GM12878 (cell line): ENCODE measurements around the gene ZNF653. TPM values are rescaled to one million over a fixed set of nuclear protein-coding genes. Genes with fewer than 3 reads are reported as not detected.

Experiments
- ATAC-seq: fragments of 200-7000 bp; cut with Tn5 transposase; 3 replicates; pipeline ENCODE4 v1.9.1; 2020; ENCODE audit warnings: mild to moderate bottlenecking, moderate library complexity
- BruUV-seq: library from RNA; stranded (reverse); fragments of 400-500 nt; replicated peaks from 2 replicates; lab custom pipeline; 2021; lab: Mats Ljungman, UMichigan
- CTCF ChIA-PET: fragments of 300-600 bp; sonication (Branson Sonifier 250); formaldehyde crosslinking; extraction: SDS; loops from one replicate; lab custom pipeline; 2021; ENCODE audit warnings: inconsistent platforms; lab: Yijun Ruan, JAX
- POLR2A ChIA-PET: fragments of 350-600 bp; formaldehyde crosslinking; extraction: SDS; loops from one replicate; lab custom pipeline; 2021; ENCODE audit warnings: inconsistent platforms; lab: Charles Lee
- RAD21 ChIA-PET: fragments of 300-600 bp; sonication (Branson Sonifier 250); formaldehyde crosslinking; loops from one replicate; lab custom pipeline; 2023; ENCODE audit warnings: antibody characterized with exemption; ENCODE audit not compliant: unreplicated experiment; lab: Charles Lee
- SMC1A ChIA-PET: fragments of 300-600 bp; sonication (Branson Sonifier 250); formaldehyde crosslinking; loops from one replicate; lab custom pipeline; 2023; ENCODE audit not compliant: unreplicated experiment, uncharacterized antibody; lab: Charles Lee
- DNase-seq: peaks from one replicate; pipeline ENCODE4 v3.0.0-alpha.2; 2011; ENCODE audit warnings: low read depth, low spot score
- FAIRE-seq: peaks from 3 replicates; lab custom pipeline; 2011; peaks lifted over from hg19 to GRCh38; lab: Jason Lieb, UNC
- H2AFZ ChIP-seq: 2 replicates; pipeline ENCODE4 v1.6.0; 2011; ENCODE audit warnings: low read depth, low read length, control low read depth; ENCODE audit not compliant: control insufficient read depth
- H3K27ac ChIP-seq: 2 replicates; pipeline ENCODE4 v1.5.1; 2011; ENCODE audit warnings: control low read depth; ENCODE audit not compliant: control insufficient read depth, insufficient read depth
- H3K27me3 ChIP-seq, 2 experiments: replicated peaks in 1 of 2; 2 replicates each; pipeline versions ENCODE4 v1.6.0 to v1.6.1; 2011; ENCODE audit warnings: low read length in 1 of 2; ENCODE audit not compliant: control insufficient read depth in 2 of 2, insufficient read depth in 2 of 2
- H3K36me3 ChIP-seq, 2 experiments: 2 replicates each; pipeline ENCODE4 v1.5.1; 2011; ENCODE audit warnings: low read length in 1 of 2; ENCODE audit not compliant: control insufficient read depth in 2 of 2, insufficient read depth in 2 of 2
- H3K4me1 ChIP-seq: 2 replicates; pipeline ENCODE4 v1.6.1; 2011; ENCODE audit warnings: mild to moderate bottlenecking, low read length, moderate library complexity, mixed read lengths; ENCODE audit not compliant: control insufficient read depth, insufficient read depth
- H3K4me2 ChIP-seq: 2 replicates; pipeline ENCODE4 v1.6.0; 2011; ENCODE audit warnings: control low read depth; ENCODE audit not compliant: control insufficient read depth, insufficient read depth
- H3K4me3 ChIP-seq: fragments of 200-600 bp; sonication (generic); 2 replicates; pipeline ENCODE4 v1.5.1; 2016
- H3K79me2 ChIP-seq: 2 replicates; pipeline ENCODE4 v1.6.0; 2011; ENCODE audit warnings: low read length; ENCODE audit not compliant: control insufficient read depth, insufficient read depth
- H3K9ac ChIP-seq: 2 replicates; pipeline ENCODE4 v1.8.0; 2011; ENCODE audit warnings: low read length, control low read depth, mixed read lengths; ENCODE audit not compliant: control insufficient read depth, insufficient read depth
- H3K9me3 ChIP-seq: replicated peaks from 3 replicates; pipeline ENCODE4 v1.5.1; 2011; ENCODE audit warnings: mild to moderate bottlenecking, low read length; ENCODE audit not compliant: control insufficient read depth, insufficient read depth
- H4K20me1 ChIP-seq: 2 replicates; pipeline ENCODE4 v1.6.0; 2011; ENCODE audit not compliant: control insufficient read depth, insufficient read depth
- ATF7 ChIP-seq: fragments of 450-650 bp; IDR thresholded peaks from 2 replicates; pipeline ENCODE4 v1.6.1; 2016; ENCODE audit warnings: low read depth, mild to moderate bottlenecking
- BCL11A ChIP-seq: IDR thresholded peaks from 2 replicates; pipeline ENCODE4 v1.6.1; 2011; ENCODE audit warnings: low read depth, low read length
- CEBPZ ChIP-seq: fragments of 150-350 bp; IDR thresholded peaks from 2 replicates; pipeline ENCODE4 v1.6.1; 2016; ENCODE audit warnings: low read depth, low read length
- CREB1 ChIP-seq: IDR thresholded peaks from 2 replicates; pipeline ENCODE4 v1.6.1; 2012; ENCODE audit warnings: low read depth, mild to moderate bottlenecking, inconsistent platforms
- ETV6 ChIP-seq, 2 experiments: fragments of 450-650 bp in 1 of 2; IDR thresholded peaks in 1 of 2; conservative IDR thresholded peaks in 1 of 2; 2 replicates each; pipeline ENCODE4 v1.6.1; 2014; ENCODE audit warnings: antibody characterized with exemption in 1 of 2, borderline replicate concordance in 1 of 2, low read depth in 1 of 2, mild to moderate bottlenecking in 1 of 2, moderate library complexity in 1 of 2
- HCFC1 ChIP-seq: fragments of 150-350 bp; IDR thresholded peaks from 2 replicates; pipeline ENCODE4 v1.6.1; 2014; ENCODE audit warnings: low read length
- HDAC2 ChIP-seq: fragments of 200-600 bp; sonication (generic); IDR thresholded peaks from 2 replicates; pipeline ENCODE4 v1.6.1; 2017
- JUNB ChIP-seq: IDR thresholded peaks from 2 replicates; pipeline ENCODE4 v1.6.1; 2016; ENCODE audit warnings: antibody characterized with exemption, mild to moderate bottlenecking
- KLF5 ChIP-seq: fragments of 450-650 bp; IDR thresholded peaks from 2 replicates; pipeline ENCODE4 v1.6.1; 2014; ENCODE audit warnings: mild to moderate bottlenecking; ENCODE audit not compliant: partially characterized antibody
- NR2C1 ChIP-seq: fragments of 450-650 bp; IDR thresholded peaks from 2 replicates; pipeline ENCODE4 v1.6.1; 2017; ENCODE audit warnings: antibody characterized with exemption, mild to moderate bottlenecking, moderate library complexity
- POLR2AphosphoS5 ChIP-seq: IDR thresholded peaks from 2 replicates; pipeline ENCODE4 v1.6.1; 2011; ENCODE audit warnings: mild to moderate bottlenecking, low read length, inconsistent platforms
- RCOR1 ChIP-seq: conservative IDR thresholded peaks from 2 replicates; pipeline ENCODE4 v1.6.1; 2012; ENCODE audit warnings: low read depth, low read length, improper control_type of control experiment
- SMARCA5 ChIP-seq: fragments of 450-650 bp; IDR thresholded peaks from 2 replicates; pipeline ENCODE4 v1.6.1; 2017; ENCODE audit warnings: mild to moderate bottlenecking
- SP1 ChIP-seq: IDR thresholded peaks from one replicate; pipeline ENCODE4 v1.6.1; 2011; ENCODE audit warnings: low read depth, low read length
- TBL1XR1 ChIP-seq: IDR thresholded peaks from 2 replicates; pipeline ENCODE4 v1.6.1; 2012; ENCODE audit warnings: low read depth, low read length, improper control_type of control experiment
- USF2 ChIP-seq: IDR thresholded peaks from 2 replicates; pipeline ENCODE4 v1.6.1; 2011; ENCODE audit warnings: low read depth, low read length, improper control_type of control experiment, borderline replicate concordance
- ZNF24 ChIP-seq: fragments of 450-650 bp; IDR thresholded peaks from 2 replicates; pipeline ENCODE4 v1.6.1; 2017; ENCODE audit warnings: antibody characterized with exemption, mild to moderate bottlenecking
- ZNF274 ChIP-seq: IDR thresholded peaks from one replicate; pipeline ENCODE4 v1.8.0; 2011; ENCODE audit not compliant: insufficient read length, insufficient read depth
- WGBS: methylation state at CpG from one replicate; pipeline ENCODE4 v1.1.6; 2016; ENCODE audit warnings: low lambda C conversion rate; ENCODE audit not compliant: insufficient replicate concordance, insufficient coverage; ENCODE audit errors: missing lambda C conversion rate; 5-methylcytosine and 5-hydroxymethylcytosine counted together
- in situ Hi-C: fragments of 300-500 bp; cut with MboI; formaldehyde crosslinking; loops from 9 replicates; pipeline ENCODE4 v1.14.3; 2018; ENCODE audit warnings: mixed read lengths
- intact Hi-C: fragments of 100-400 bp; cut with micrococcal nuclease; formaldehyde crosslinking; loops from one replicate; pipeline ENCODE4 v1.14.2; 2022; ENCODE audit not compliant: unreplicated experiment
- polyA plus RNA-seq, 11 experiments: library from polyadenylated mRNA; depleted of rRNA in 4 of 11; unstranded in 6 of 11; stranded (reverse) in 5 of 11; fragments of >200 nt; fragmentation: Nextera tagmentation in 4 of 11; fragmentation: Illumina TruSeq in 1 of 11; extraction: Ambion mirVana in 4 of 11; extraction: Trizol in 1 of 11; gene quantifications; 1 replicate in 1 of 11; 2 replicates in 10 of 11; pipeline versions ENCODE4 v1.2.1 to v1.2.3, GENCODE V29; 2011 to 2016; ENCODE audit warnings: inconsistent platforms in 2 of 11, missing spikeins in 2 of 11, low read depth in 1 of 11
- total RNA-seq, 4 experiments: library from RNA; depleted of rRNA in 3 of 4; stranded (reverse); fragments of >200 nt in 3 of 4; fragmentation: Illumina TruSeq in 1 of 4; extraction: Trizol in 1 of 4; gene quantifications; 2 replicates each; pipeline versions ENCODE4 v1.2.1 to v1.2.3, GENCODE V29; 2013 to 2021
- TF ChIP-seq, protein P1 (sequence below): IDR thresholded peaks from 2 replicates; pipeline ENCODE4 v1.6.1; 2012; ENCODE audit warnings: low read length, inconsistent platforms

The ZNF653 gene
- total and polyA plus RNA-seq, 10 of the 15 experiments (the other 5 are each of a cell fraction or from before 2014, with no cell fraction given): 2.2 to 13.2 (median 6.7) TPM; not detected in 2

GRCh38 chr19:11549386-11549953, 43.8 kb upstream of the ZNF653 start (continued):
- TF ChIP-seq JUNB (no peak), POLR2AphosphoS5 (no peak), TBL1XR1 (no peak), RCOR1 (no peak), KLF5 (no peak)
- TF ChIP-seq, protein P1, sequence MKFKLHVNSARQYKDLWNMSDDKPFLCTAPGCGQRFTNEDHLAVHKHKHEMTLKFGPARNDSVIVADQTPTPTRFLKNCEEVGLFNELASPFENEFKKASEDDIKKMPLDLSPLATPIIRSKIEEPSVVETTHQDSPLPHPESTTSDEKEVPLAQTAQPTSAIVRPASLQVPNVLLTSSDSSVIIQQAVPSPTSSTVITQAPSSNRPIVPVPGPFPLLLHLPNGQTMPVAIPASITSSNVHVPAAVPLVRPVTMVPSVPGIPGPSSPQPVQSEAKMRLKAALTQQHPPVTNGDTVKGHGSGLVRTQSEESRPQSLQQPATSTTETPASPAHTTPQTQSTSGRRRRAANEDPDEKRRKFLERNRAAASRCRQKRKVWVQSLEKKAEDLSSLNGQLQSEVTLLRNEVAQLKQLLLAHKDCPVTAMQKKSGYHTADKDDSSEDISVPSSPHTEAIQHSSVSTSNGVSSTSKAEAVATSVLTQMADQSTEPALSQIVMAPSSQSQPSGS: no peak

- ChIA-PET SMC1A (no interaction called here), POLR2A (interaction anchor here (0.5 kb wide), 1 partner anchor 11 kb away, joined by 3 read pairs; the partner anchor contains the start of gene ELOF1), RAD21 (no interaction called here), CTCF (interaction anchor here (1.1 kb wide), 1 partner anchor 12 kb away, joined by 3 read pairs; no protein-coding TSS in a partner anchor)
- Histone ChIP-seq H3K36me3 (peaks cover 4 to 15% of the 10 kb centered on the region in 2 experiments; a peak in 3 of 4 replicates), H3K4me1 (peaks cover 8% of the 10 kb centered on the region), H3K27me3 (no peaks in the 10 kb centered on the region), H3K9me3 (no peaks in the 10 kb centered on the region), H4K20me1 (no peaks in the 10 kb centered on the region), H2AFZ (no peak overlapping the region), H3K4me3 (no peak overlapping the region), H3K9ac (no peak overlapping the region), H3K4me2 (no peak overlapping the region), H3K79me2 (no peaks in the 10 kb centered on the region), H3K27ac (no peak overlapping the region)
- BruUV-seq: no TSS peak
- in situ Hi-C loops (no loop called here), intact Hi-C loops (no loop called here)
- whole genome bisulfite sequencing: 69% methylated on average over 14 of the region's 14 CpGs
- ATAC-seq (no peak), FAIRE-seq (no peak), DNase-seq (no peak)
- TF ChIP-seq SP1 (no peak), ZNF24 (no peak), NR2C1 (no peak), SMARCA5 (no peak), HDAC2 (no peak), ETV6 (conservative IDR thresholded peaks at IDR 0.05 in 1 of 2, IDR thresholded peaks at IDR 0.05 in 1 of 2; ENCODE audit: borderline replicate concordance in 1 of 2, low read depth in 1 of 2) (no peak), ZNF274 (no peak), HCFC1 (no peak), CREB1 (no peak), BCL11A (no peak), CEBPZ (no peak), USF2 (no peak), ATF7 (no peak)
These were observed 42.5 kb upstream of the ZNF653 start for GRCh38 chr19:11547929-11548700.
